ENCODE measurements around the gene AOAH. TPM values are rescaled to one million over a fixed set of nuclear protein-coding genes. Genes with fewer than 3 reads are reported as not detected.

The AOAH gene
- total and polyA plus RNA-seq, 2 donors (not counting 3 experiments of a cell fraction or from before 2014, with no cell fraction given): not detected

DNA sequence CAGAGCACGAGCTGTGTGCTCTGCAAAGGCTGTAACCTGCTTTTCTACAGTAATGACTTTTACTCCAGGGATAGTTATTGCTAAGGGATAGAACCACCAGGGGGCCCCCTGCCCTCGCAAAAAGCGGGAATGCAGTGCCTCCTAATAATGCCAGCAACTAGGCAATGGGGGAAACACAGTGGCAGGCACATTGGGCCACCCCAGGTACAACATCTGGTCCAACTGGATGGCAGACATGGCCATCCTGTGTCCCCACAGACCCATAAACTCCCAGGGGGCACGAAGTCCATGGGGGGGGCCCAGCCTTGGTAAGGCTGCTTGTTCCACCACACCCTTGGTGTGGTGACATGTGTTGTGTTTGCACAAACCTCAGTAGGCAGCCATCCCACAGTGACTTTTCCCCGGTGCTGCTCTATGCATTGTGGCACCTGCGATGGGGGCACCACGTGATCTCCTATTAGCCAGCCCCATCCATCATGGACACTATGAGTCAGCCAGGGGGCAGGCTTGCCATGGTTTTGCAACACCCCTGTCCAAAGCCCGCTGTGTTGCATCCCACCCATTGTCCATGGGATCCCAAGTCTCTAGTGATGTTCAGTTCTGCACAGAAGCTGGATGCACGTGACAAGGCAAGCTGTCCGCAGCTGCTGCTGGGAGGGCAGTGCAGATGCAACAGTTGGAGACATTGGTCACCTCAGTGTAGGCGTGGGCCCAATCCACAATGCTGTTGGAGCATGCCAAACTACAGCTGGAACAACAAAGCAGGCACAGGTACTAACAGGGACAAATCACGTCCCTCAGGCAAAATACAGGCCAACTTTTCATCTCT, 250.6 kb downstream of the AOAH start:
- peaks cover 22% of the 10 kb centered on the region for H3K4me1 ChIP-seq (ENCODE audit: control insufficient read depth, extremely low read depth, insufficient read depth, low read length)
- H3K79me2 ChIP-seq (ENCODE audit: control insufficient read depth, insufficient read depth, low read length): no peaks in the 10 kb centered on the region
- ChIA-PET POLR2A (interaction anchor here (0.6 kb wide), 1 partner anchor 777 kb away, joined by 4 read pairs; no protein-coding TSS in a partner anchor), CTCF (interaction anchor here (0.9 to 3.7 kb wide), 16 partner anchors 10 to 727 kb away, joined by 3 to 39 read pairs (median 6); no protein-coding TSS in a partner anchor)
- DNase-seq (ENCODE audit: low read depth, low spot score) (peak; percentile 40), FAIRE-seq (no peak)
- no peaks in the 10 kb centered on the region for H3K9me1 ChIP-seq (replicated peaks; ENCODE audit: control insufficient read depth, extremely low read depth, insufficient read depth, low read length)
- peak overlapping the region; percentile 54 for H3K27ac ChIP-seq (ENCODE audit: insufficient read depth, low read depth, low read length)
- no peaks in the 10 kb centered on the region for H4K20me1 ChIP-seq (replicated peaks; ENCODE audit: control insufficient read depth, extremely low read depth, insufficient read depth, low read length)
- no peak overlapping the region for H3K4me3 ChIP-seq (replicated peaks in 1 of 3; ENCODE audit: insufficient read depth in 1 of 3, low read depth in 1 of 3, low read length in 3 of 3)
- BruUV-seq (replicated peaks): no TSS peak
- peak overlapping the region; percentile 6 for H2AFZ ChIP-seq (ENCODE audit: low read depth, low read length)
- H3K27me3 ChIP-seq (ENCODE audit: control insufficient read depth in 2 of 2, insufficient read depth in 2 of 2, low read length in 2 of 2): no peaks in the 10 kb centered on the region
- H3K9me3 ChIP-seq (replicated peaks; ENCODE audit: control insufficient read depth, insufficient read depth, low read length): no peaks in the 10 kb centered on the region
- dilution Hi-C loops (cut with MboI; ENCODE audit: extremely low pct_ligation_motif_present, low sequenced_read_pairs): no loop called here
- intact Hi-C loops (cut with micrococcal nuclease): loop anchor here (1.0 to 5.0 kb wide), 5 partner anchors 53 to 728 kb away; no protein-coding TSS in a partner anchor
- TF ChIP-seq FOS (IDR thresholded peaks at IDR 0.05; ENCODE audit: borderline replicate concordance, insufficient read depth, low read length): no peak
- TF ChIP-seq POLR2A (IDR thresholded peaks at IDR 0.05; ENCODE audit: low read depth, low read length): no peak
- TF ChIP-seq, protein P1, sequence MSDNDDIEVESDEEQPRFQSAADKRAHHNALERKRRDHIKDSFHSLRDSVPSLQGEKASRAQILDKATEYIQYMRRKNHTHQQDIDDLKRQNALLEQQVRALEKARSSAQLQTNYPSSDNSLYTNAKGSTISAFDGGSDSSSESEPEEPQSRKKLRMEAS (IDR thresholded peaks at IDR 0.05; ENCODE audit: insufficient read depth, insufficient read length): no peak
- TF ChIP-seq, protein P2, sequence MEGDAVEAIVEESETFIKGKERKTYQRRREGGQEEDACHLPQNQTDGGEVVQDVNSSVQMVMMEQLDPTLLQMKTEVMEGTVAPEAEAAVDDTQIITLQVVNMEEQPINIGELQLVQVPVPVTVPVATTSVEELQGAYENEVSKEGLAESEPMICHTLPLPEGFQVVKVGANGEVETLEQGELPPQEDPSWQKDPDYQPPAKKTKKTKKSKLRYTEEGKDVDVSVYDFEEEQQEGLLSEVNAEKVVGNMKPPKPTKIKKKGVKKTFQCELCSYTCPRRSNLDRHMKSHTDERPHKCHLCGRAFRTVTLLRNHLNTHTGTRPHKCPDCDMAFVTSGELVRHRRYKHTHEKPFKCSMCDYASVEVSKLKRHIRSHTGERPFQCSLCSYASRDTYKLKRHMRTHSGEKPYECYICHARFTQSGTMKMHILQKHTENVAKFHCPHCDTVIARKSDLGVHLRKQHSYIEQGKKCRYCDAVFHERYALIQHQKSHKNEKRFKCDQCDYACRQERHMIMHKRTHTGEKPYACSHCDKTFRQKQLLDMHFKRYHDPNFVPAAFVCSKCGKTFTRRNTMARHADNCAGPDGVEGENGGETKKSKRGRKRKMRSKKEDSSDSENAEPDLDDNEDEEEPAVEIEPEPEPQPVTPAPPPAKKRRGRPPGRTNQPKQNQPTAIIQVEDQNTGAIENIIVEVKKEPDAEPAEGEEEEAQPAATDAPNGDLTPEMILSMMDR (IDR thresholded peaks at IDR 0.05; ENCODE audit: extremely low read depth in 1 of 2, insufficient read depth in 1 of 2, low read depth in 1 of 2, low read length in 2 of 2): peak; percentile 55 to 57
- TF ChIP-seq JUN (IDR thresholded peaks at IDR 0.05; ENCODE audit: borderline replicate concordance, insufficient read depth, insufficient read length, low read depth): no peak
- H3K4me2 ChIP-seq (ENCODE audit: insufficient read depth, low read length): peak overlapping the region; percentile 29
- no peaks in the 10 kb centered on the region for H3K36me3 ChIP-seq (ENCODE audit: control insufficient read depth in 2 of 2, extremely low read depth in 1 of 2, insufficient read depth in 2 of 2, low read length in 2 of 2)
- H3K9ac ChIP-seq (replicated peaks; ENCODE audit: extremely low read depth, insufficient read depth, low read length): no peak overlapping the region

Data from endothelial cell of umbilical vein (primary cell).